Measurements from ENCODE around the gene CDC14A. TPM values are rescaled to one million over a fixed set of nuclear protein-coding genes. Genes with fewer than 3 reads are reported as not detected.

CDC14A gene
- polyA plus RNA-seq, 1 of the 3 experiments (the other 2 are of a cell fraction): 2.2 TPM

DNA sequence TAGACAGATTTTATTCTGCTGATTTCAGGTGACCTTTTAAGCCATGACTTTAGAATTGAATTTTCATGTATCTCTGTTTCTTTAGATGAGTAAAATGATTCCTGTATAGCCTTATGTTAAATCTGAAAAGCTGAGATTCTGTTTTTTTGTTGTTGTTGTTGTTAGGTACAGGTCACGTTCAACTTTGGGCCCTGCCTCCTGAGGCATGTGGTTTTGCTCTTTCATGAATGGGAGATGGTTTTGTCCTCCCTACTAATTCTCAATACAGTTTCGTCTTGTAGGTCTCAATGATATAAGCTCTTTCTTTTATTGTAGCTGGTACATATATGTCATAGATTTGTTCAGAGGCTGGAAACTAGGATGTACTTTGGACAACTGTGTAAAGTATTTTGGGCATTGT is 79.6 kb downstream of the CDC14A start:
- WGBS (ENCODE audit: low lambda C conversion rate): 100% methylated on average over 2 of the region's 2 CpGs
- H3K4me1 ChIP-seq (ENCODE audit: control insufficient read depth in 1 of 2, insufficient read depth in 2 of 2, low read depth in 1 of 2, low read length in 1 of 2): no peaks in the 10 kb centered on the region; a peak in 1 of 4 replicates
- TF ChIP-seq FOXJ3 (CRISPR knock-in tag; IDR thresholded peaks at IDR 0.05) (no peak), YY1 (IDR thresholded peaks at IDR 0.05; ENCODE audit: low read depth) (no peak), TAF1 (IDR thresholded peaks at IDR 0.05; ENCODE audit: borderline replicate concordance, low read depth, low read length) (no peak), GABPA (IDR thresholded peaks at IDR 0.05; ENCODE audit: low read depth) (no peak), RCOR1 (IDR thresholded peaks at IDR 0.05; ENCODE audit: low read length) (no peak), TCF12 (IDR thresholded peaks at IDR 0.05) (no peak), FOXM1 (IDR thresholded peaks at IDR 0.05; ENCODE audit: low read depth) (no peak), MEF2A (IDR thresholded peaks at IDR 0.05; ENCODE audit: borderline replicate concordance, low read depth) (no peak), CHD2 (IDR thresholded peaks at IDR 0.05; ENCODE audit: low read length, partially characterized antibody) (no peak), RAD21 (IDR thresholded peaks at IDR 0.05; ENCODE audit: low read length) (no peak), EP300 (IDR thresholded peaks at IDR 0.05; ENCODE audit: borderline replicate concordance in 1 of 2, low read depth in 1 of 2, low read length in 1 of 2) (no peak)
- TF ChIP-seq, protein P1, sequence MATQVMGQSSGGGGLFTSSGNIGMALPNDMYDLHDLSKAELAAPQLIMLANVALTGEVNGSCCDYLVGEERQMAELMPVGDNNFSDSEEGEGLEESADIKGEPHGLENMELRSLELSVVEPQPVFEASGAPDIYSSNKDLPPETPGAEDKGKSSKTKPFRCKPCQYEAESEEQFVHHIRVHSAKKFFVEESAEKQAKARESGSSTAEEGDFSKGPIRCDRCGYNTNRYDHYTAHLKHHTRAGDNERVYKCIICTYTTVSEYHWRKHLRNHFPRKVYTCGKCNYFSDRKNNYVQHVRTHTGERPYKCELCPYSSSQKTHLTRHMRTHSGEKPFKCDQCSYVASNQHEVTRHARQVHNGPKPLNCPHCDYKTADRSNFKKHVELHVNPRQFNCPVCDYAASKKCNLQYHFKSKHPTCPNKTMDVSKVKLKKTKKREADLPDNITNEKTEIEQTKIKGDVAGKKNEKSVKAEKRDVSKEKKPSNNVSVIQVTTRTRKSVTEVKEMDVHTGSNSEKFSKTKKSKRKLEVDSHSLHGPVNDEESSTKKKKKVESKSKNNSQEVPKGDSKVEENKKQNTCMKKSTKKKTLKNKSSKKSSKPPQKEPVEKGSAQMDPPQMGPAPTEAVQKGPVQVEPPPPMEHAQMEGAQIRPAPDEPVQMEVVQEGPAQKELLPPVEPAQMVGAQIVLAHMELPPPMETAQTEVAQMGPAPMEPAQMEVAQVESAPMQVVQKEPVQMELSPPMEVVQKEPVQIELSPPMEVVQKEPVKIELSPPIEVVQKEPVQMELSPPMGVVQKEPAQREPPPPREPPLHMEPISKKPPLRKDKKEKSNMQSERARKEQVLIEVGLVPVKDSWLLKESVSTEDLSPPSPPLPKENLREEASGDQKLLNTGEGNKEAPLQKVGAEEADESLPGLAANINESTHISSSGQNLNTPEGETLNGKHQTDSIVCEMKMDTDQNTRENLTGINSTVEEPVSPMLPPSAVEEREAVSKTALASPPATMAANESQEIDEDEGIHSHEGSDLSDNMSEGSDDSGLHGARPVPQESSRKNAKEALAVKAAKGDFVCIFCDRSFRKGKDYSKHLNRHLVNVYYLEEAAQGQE (IDR thresholded peaks at IDR 0.05; ENCODE audit: low read depth, low read length): no peak

DNA sequence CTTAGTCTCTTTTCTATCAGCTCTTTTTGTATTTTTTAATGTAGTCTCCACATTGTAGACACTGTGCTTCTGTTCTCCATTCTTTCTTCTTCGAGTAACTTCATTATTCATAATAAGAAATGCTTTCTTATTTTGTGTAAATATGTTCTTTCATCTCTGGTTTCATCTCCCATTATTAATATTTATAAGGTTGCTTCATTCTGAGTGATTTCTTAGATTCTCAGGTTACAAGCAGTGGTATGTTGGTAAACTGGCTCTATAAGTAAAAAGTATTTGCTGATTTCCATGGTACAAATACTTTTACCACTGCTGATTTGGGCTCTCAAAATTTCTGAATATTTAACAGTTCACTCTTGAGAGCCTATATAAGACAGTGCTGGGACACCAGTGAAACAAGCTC is 81.3 kb downstream of the CDC14A start:
- Histone ChIP-seq H3K9ac (no peak overlapping the region), H3K9me3 (no peaks in the 10 kb centered on the region), H4K20me1 (ENCODE audit: insufficient read depth) (no peaks in the 10 kb centered on the region), H3K4me3 (ENCODE audit: low read depth in 2 of 2, low read length in 1 of 2) (no peak overlapping the region), H3K9me2 (no peaks in the 10 kb centered on the region), H2AFZ (ENCODE audit: low read depth) (no peak overlapping the region), H3K4me2 (no peak overlapping the region), H3K27ac (ENCODE audit: low read depth in 2 of 2, low read length in 1 of 2) (no peak overlapping the region), H3K27me3 (ENCODE audit: insufficient read depth) (no peaks in the 10 kb centered on the region), H3K79me2 (ENCODE audit: insufficient read depth) (no peaks in the 10 kb centered on the region), H3K36me3 (replicated peaks in 1 of 2; ENCODE audit: control insufficient read depth in 1 of 2, insufficient read depth in 2 of 2, low read length in 1 of 2) (no peaks in the 10 kb centered on the region), H3F3A (replicated peaks; ENCODE audit: insufficient read depth) (no peaks in the 10 kb centered on the region), H3K4me1 (ENCODE audit: control insufficient read depth in 1 of 2, insufficient read depth in 2 of 2, low read depth in 1 of 2, low read length in 1 of 2) (no peaks in the 10 kb centered on the region; a peak in 1 of 4 replicates)
- ChIA-PET POLR2A (no interaction called here), CTCF (interaction anchor here (1.0 to 2.6 kb wide), 3 partner anchors 10 to 26 kb away, joined by 6 to 11 read pairs (median 7); no protein-coding TSS in a partner anchor)
- TF ChIP-seq, protein P1 (IDR thresholded peaks at IDR 0.05; ENCODE audit: low read depth, low read length): no peak
- TF ChIP-seq, protein P2, sequence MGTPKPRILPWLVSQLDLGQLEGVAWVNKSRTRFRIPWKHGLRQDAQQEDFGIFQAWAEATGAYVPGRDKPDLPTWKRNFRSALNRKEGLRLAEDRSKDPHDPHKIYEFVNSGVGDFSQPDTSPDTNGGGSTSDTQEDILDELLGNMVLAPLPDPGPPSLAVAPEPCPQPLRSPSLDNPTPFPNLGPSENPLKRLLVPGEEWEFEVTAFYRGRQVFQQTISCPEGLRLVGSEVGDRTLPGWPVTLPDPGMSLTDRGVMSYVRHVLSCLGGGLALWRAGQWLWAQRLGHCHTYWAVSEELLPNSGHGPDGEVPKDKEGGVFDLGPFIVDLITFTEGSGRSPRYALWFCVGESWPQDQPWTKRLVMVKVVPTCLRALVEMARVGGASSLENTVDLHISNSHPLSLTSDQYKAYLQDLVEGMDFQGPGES (IDR thresholded peaks at IDR 0.05; ENCODE audit: low read depth, low read length): no peak
- no peak for TF ChIP-seq CHD2 (IDR thresholded peaks at IDR 0.05; ENCODE audit: low read length, partially characterized antibody)
- WGBS (ENCODE audit: low lambda C conversion rate): 85% methylated on average over 1 of the region's 1 CpG
- DNase-seq: no peak

More for the DNA sequence above, 79.6 kb downstream of the CDC14A start:
- H2AFZ ChIP-seq (ENCODE audit: low read depth): no peak overlapping the region
- no peaks in the 10 kb centered on the region for H3K9me2 ChIP-seq
- no peaks in the 10 kb centered on the region for H3K79me2 ChIP-seq (ENCODE audit: insufficient read depth)
- DNase-seq: no peak
- H3K27me3 ChIP-seq (ENCODE audit: insufficient read depth): no peaks in the 10 kb centered on the region
- H4K20me1 ChIP-seq (ENCODE audit: insufficient read depth): no peaks in the 10 kb centered on the region
- H3K4me3 ChIP-seq (ENCODE audit: low read depth in 2 of 2, low read length in 1 of 2): no peak overlapping the region
- no peak overlapping the region for H3K27ac ChIP-seq (ENCODE audit: low read depth in 2 of 2, low read length in 1 of 2)
- ChIA-PET CTCF (interaction anchor here (0.6 to 2.6 kb wide), 4 partner anchors 23 to 428 kb away, joined by 3 to 7 read pairs (median 4); no protein-coding TSS in a partner anchor), POLR2A (no interaction called here)
- no peaks in the 10 kb centered on the region for H3K9me3 ChIP-seq
- H3K36me3 ChIP-seq (replicated peaks in 1 of 2; ENCODE audit: control insufficient read depth in 1 of 2, insufficient read depth in 2 of 2, low read length in 1 of 2): peaks cover 0 to 2% of the 10 kb centered on the region in 2 experiments
- no peak overlapping the region for H3K4me2 ChIP-seq
- H3K9ac ChIP-seq: no peak overlapping the region
- H3F3A ChIP-seq (replicated peaks; ENCODE audit: insufficient read depth): no peaks in the 10 kb centered on the region

All from SK-N-SH (cell line).